Skeletal muscle satellite cell (primary cell): Measurements from ENCODE around the gene NSUN2.

ENCODE experiments used
- H3K27me3 ChIP-seq: 2 replicates; pipeline ENCODE4 v1.7.0; 2013; ENCODE audit warnings: low read length; ENCODE audit not compliant: control insufficient read depth, insufficient read depth
- H3K36me3 ChIP-seq: 2 replicates; pipeline ENCODE4 v1.7.0; 2013; ENCODE audit warnings: mild to moderate bottlenecking, control low read depth, low read length; ENCODE audit not compliant: insufficient read depth
- H3K4me1 ChIP-seq: 2 replicates; pipeline ENCODE4 v1.7.0; 2013; ENCODE audit warnings: low read length; ENCODE audit not compliant: control insufficient read depth, insufficient read depth
- H3K4me2 ChIP-seq: 2 replicates; pipeline ENCODE4 v1.7.0; 2013; ENCODE audit warnings: mild to moderate bottlenecking, low read length
- H3K4me3 ChIP-seq: 2 replicates; pipeline ENCODE4 v1.7.0; 2013; ENCODE audit warnings: low read length
- H3K9ac ChIP-seq: 2 replicates; pipeline ENCODE4 v1.7.0; 2013; ENCODE audit warnings: mild to moderate bottlenecking, low read depth, low read length, moderate library complexity
- H3K9me3 ChIP-seq: replicated peaks from 2 replicates; pipeline ENCODE4 v1.7.0; 2013; ENCODE audit warnings: mild to moderate bottlenecking, control low read depth, low read length

Gene NSUN2

GRCh38 chr5:6601816-6602215, 31.0 kb downstream of the NSUN2 start:
- H3K4me2 ChIP-seq: no peak overlapping the region
- H3K9ac ChIP-seq: no peak overlapping the region
- H3K4me3 ChIP-seq: no peak overlapping the region
- H3K27me3 ChIP-seq: no peaks in the 10 kb centered on the region
- no peaks in the 10 kb centered on the region for H3K4me1 ChIP-seq
- H3K36me3 ChIP-seq: peaks cover 89% of the 10 kb centered on the region
- H3K9me3 ChIP-seq: no peaks in the 10 kb centered on the region

GRCh38 chr5:6601271-6601670, 31.6 kb downstream of the NSUN2 start:
- no peaks in the 10 kb centered on the region for H3K27me3 ChIP-seq
- no peak overlapping the region for H3K9ac ChIP-seq
- H3K4me2 ChIP-seq: no peak overlapping the region
- H3K9me3 ChIP-seq: no peaks in the 10 kb centered on the region
- no peak overlapping the region for H3K4me3 ChIP-seq
- H3K4me1 ChIP-seq: no peaks in the 10 kb centered on the region
- peaks cover 91% of the 10 kb centered on the region for H3K36me3 ChIP-seq

- Histone ChIP-seq H3K27me3 (no peaks in the 10 kb centered on the region), H3K4me3 (no peak overlapping the region), H3K4me1 (no peaks in the 10 kb centered on the region), H3K9ac (no peak overlapping the region), H3K9me3 (no peaks in the 10 kb centered on the region), H3K36me3 (peaks cover 78% of the 10 kb centered on the region), H3K4me2 (no peak overlapping the region)
Measured at GRCh38 chr5:6599739-6600138, 33.1 kb downstream of the NSUN2 start.

GRCh38 chr5:6598351-6598900, 34.4 kb downstream of the NSUN2 start:
- Histone ChIP-seq H3K4me3 (no peak overlapping the region), H3K9me3 (no peaks in the 10 kb centered on the region), H3K36me3 (peaks cover 65% of the 10 kb centered on the region), H3K9ac (no peak overlapping the region), H3K27me3 (no peaks in the 10 kb centered on the region), H3K4me2 (no peak overlapping the region), H3K4me1 (no peaks in the 10 kb centered on the region)

- Histone ChIP-seq H3K9me3 (no peaks in the 10 kb centered on the region), H3K4me2 (no peak overlapping the region), H3K4me1 (no peaks in the 10 kb centered on the region), H3K9ac (no peak overlapping the region), H3K4me3 (no peak overlapping the region), H3K36me3 (peaks cover 58% of the 10 kb centered on the region), H3K27me3 (no peaks in the 10 kb centered on the region)
Measured at GRCh38 chr5:6597557-6597956, 35.3 kb downstream of the NSUN2 start.

GRCh38 chr5:6596388-6596787, 36.5 kb downstream of the NSUN2 start:
- Histone ChIP-seq H3K36me3 (peaks cover 46% of the 10 kb centered on the region), H3K4me1 (no peaks in the 10 kb centered on the region), H3K9me3 (no peaks in the 10 kb centered on the region), H3K9ac (no peak overlapping the region), H3K27me3 (no peaks in the 10 kb centered on the region), H3K4me3 (no peak overlapping the region), H3K4me2 (no peak overlapping the region)

- Histone ChIP-seq H3K4me2 (no peak overlapping the region), H3K9me3 (no peaks in the 10 kb centered on the region), H3K4me1 (no peaks in the 10 kb centered on the region), H3K9ac (no peak overlapping the region), H3K27me3 (no peaks in the 10 kb centered on the region), H3K4me3 (no peak overlapping the region), H3K36me3 (peaks cover 38% of the 10 kb centered on the region)
Measured at GRCh38 chr5:6595405-6595804, 37.4 kb downstream of the NSUN2 start.

- Histone ChIP-seq H3K4me1 (no peaks in the 10 kb centered on the region), H3K9me3 (no peaks in the 10 kb centered on the region), H3K9ac (no peak overlapping the region), H3K36me3 (peaks cover 28% of the 10 kb centered on the region), H3K4me2 (no peak overlapping the region), H3K4me3 (no peak overlapping the region), H3K27me3 (no peaks in the 10 kb centered on the region)
Measured at GRCh38 chr5:6594066-6594465, 38.8 kb downstream of the NSUN2 start.

GRCh38 chr5:6593148-6594016, 39.5 kb downstream of the NSUN2 start:
- Histone ChIP-seq H3K9ac (no peak overlapping the region), H3K36me3 (peaks cover 22% of the 10 kb centered on the region), H3K4me3 (no peak overlapping the region)

GRCh38 chr5:6592601-6593000, 40.2 kb downstream of the NSUN2 start:
- H3K36me3 ChIP-seq: peaks cover 14% of the 10 kb centered on the region
- H3K27me3 ChIP-seq: no peaks in the 10 kb centered on the region
- no peak overlapping the region for H3K9ac ChIP-seq
- H3K9me3 ChIP-seq: no peaks in the 10 kb centered on the region
- H3K4me2 ChIP-seq: no peak overlapping the region
- no peak overlapping the region for H3K4me3 ChIP-seq
- H3K4me1 ChIP-seq: no peaks in the 10 kb centered on the region

More at GRCh38 chr5:6593148-6594016, 39.5 kb downstream of the NSUN2 start:
- no peak overlapping the region for H3K4me2 ChIP-seq
- H3K27me3 ChIP-seq: no peaks in the 10 kb centered on the region
- H3K9me3 ChIP-seq: no peaks in the 10 kb centered on the region
- H3K4me1 ChIP-seq: no peaks in the 10 kb centered on the region

- H3K9ac ChIP-seq: no peak overlapping the region
- no peak overlapping the region for H3K4me3 ChIP-seq
- H3K4me1 ChIP-seq: no peaks in the 10 kb centered on the region
- H3K9me3 ChIP-seq: no peaks in the 10 kb centered on the region
- H3K27me3 ChIP-seq: peaks cover 4% of the 10 kb centered on the region
- peaks cover 6% of the 10 kb centered on the region for H3K36me3 ChIP-seq
- no peak overlapping the region for H3K4me2 ChIP-seq
Measured at GRCh38 chr5:6591671-6592288, 41.1 kb downstream of the NSUN2 start.
